Endodermal cell (in vitro differentiated cells): ENCODE measurements around the gene ADAMTS17. TPM values are rescaled to one million over a fixed set of nuclear protein-coding genes. Genes with fewer than 3 reads are reported as not detected.
A peak's percentile ranks its signal among the peaks of the same experiment; 100 is the strongest.

Experiments
- DNase-seq: peaks from one replicate; pipeline ENCODE4 v3.0.0-alpha.2; 2017
- H3K27ac ChIP-seq: 2 replicates; pipeline ENCODE4 v1.5.1; 2013; ENCODE audit warnings: mild to moderate bottlenecking, low read depth, low read length, moderate library complexity
- H3K27me3 ChIP-seq: 2 replicates; pipeline ENCODE4 v1.6.1; 2013; ENCODE audit warnings: mild to moderate bottlenecking, low read length, moderate library complexity; ENCODE audit not compliant: insufficient read depth, control insufficient read depth, poor library complexity, severe bottlenecking
- H3K36me3 ChIP-seq: 2 replicates; pipeline ENCODE4 v1.7.0; 2013; ENCODE audit warnings: mild to moderate bottlenecking, low read length, moderate library complexity; ENCODE audit not compliant: control insufficient read depth, insufficient read depth
- H3K4me1 ChIP-seq: one replicate; pipeline ENCODE4 v1.7.0; 2013; ENCODE audit warnings: low read length; ENCODE audit not compliant: control insufficient read depth, insufficient read depth
- H3K4me3 ChIP-seq: 2 replicates; pipeline ENCODE4 v1.5.1; 2013; ENCODE audit warnings: mild to moderate bottlenecking, low read length, moderate library complexity
- H3K9ac ChIP-seq: 2 replicates; pipeline ENCODE4 v1.6.1; 2013; ENCODE audit warnings: mild to moderate bottlenecking, low read length, moderate library complexity; ENCODE audit not compliant: poor library complexity, severe bottlenecking; ENCODE audit errors: extremely low read depth
- H3K9me3 ChIP-seq: 2 replicates; pipeline ENCODE4 v1.6.1; 2013; ENCODE audit warnings: mild to moderate bottlenecking, low read length, moderate library complexity; ENCODE audit not compliant: control insufficient read depth
- H3K27ac Mint-ChIP-seq: 2 replicates; pipeline ENCODE4 v1.8.0; 2020; ENCODE audit warnings: mixed read lengths
- H3K27me3 Mint-ChIP-seq: 2 replicates; pipeline ENCODE4 v1.8.0; 2021; ENCODE audit warnings: mild to moderate bottlenecking, mixed read lengths; ENCODE audit not compliant: insufficient read depth
- H3K36me3 Mint-ChIP-seq: 2 replicates; pipeline ENCODE4 v1.8.0; 2020; ENCODE audit warnings: low read depth, mixed read lengths
- H3K4me1 Mint-ChIP-seq: 2 replicates; pipeline ENCODE4 v1.8.0; 2020; ENCODE audit warnings: mixed read lengths
- H3K4me3 Mint-ChIP-seq: 2 replicates; pipeline ENCODE4 v1.8.0; 2020; ENCODE audit warnings: mild to moderate bottlenecking, moderate library complexity, mixed read lengths
- H3K9me3 Mint-ChIP-seq: 2 replicates; pipeline ENCODE4 v1.8.0; 2020; ENCODE audit warnings: mild to moderate bottlenecking, mixed read lengths
- WGBS, 2 experiments: methylation state at CpG; one replicate each; pipeline versions ENCODE4 v1.1.5 to v1.1.7; 2013; ENCODE audit warnings: missing lambda C conversion rate in 2 of 2, mixed read lengths in 1 of 2; ENCODE audit not compliant: insufficient coverage in 1 of 2, insufficient read length in 1 of 2; 5-methylcytosine and 5-hydroxymethylcytosine counted together
- total RNA-seq, 2 donors: library from RNA; stranded (reverse); fragmentation: NEBNext Ultra II Directional in 1 of 2; extraction: Animal tissue kit (Norgen Biotek cat#: 25700) in 1 of 2; gene quantifications; 2 replicates in 1 of 2; 3 replicates in 1 of 2; pipeline ENCODE4 v1.2.1, GENCODE V29; 2021
- TF ChIP-seq, protein P1 (sequence below): fragments of 200-600 bp; sonication (generic); conservative IDR thresholded peaks from 2 replicates; pipeline ENCODE4 v1.5.0; 2021; ENCODE audit warnings: antibody characterized with exemption, mild to moderate bottlenecking

ADAMTS17 gene
- total RNA-seq, 2 donors from 2014 or later: 0.82 to 2.3 TPM

DNA sequence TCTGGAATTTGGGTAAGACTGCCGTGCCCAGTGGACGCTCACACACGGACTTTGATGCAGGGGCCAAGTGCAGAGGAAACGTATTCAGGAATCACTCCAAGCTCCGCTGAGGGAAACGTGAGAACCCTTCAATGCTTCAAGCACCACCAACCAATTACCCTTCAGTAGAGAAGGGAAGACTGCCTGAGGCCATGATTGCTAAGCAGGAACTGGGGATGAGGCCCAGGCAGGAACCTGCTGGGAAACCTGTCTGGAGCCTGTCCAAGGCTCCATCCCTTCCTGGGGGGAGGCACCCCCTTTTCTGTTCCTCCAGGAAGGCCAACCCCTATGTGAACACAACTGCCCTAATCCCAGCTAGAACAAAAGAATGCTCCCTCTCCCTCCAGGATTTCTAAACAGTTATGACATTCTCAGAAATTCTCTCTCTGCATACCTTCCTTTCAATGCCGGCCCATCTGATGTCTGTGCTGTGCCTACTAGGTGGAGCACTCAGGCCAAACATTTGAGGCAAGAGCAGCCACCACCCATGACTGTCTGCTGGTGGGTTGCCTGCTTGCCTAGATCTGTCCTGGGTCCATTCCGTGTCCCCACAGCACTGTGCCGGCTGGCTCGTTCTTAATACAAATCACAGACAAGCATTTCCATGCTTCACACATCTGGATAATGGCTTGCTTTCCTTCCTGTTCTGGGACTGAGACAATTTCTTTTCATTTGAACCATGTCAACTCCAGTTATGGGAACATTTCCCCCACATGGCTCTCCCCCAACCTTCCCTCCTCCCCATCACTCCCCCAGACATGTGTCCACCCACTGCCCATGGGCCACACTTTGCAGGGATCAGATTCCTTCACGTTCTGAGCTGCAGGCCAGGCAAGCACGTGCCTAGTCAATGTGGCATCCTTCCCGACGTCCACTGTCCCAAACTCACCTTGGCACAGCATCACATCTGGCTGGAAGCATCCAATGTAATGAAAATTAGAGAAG, 149.4 kb downstream of the ADAMTS17 start:
- Mint-ChIP-seq H3K4me3 (no peak overlapping the region), H3K27ac (no peak overlapping the region), H3K27me3 (no peaks in the 10 kb centered on the region), H3K4me1 (peaks cover 9% of the 10 kb centered on the region), H3K36me3 (no peaks in the 10 kb centered on the region), H3K9me3 (no peaks in the 10 kb centered on the region)
- Histone ChIP-seq H3K9ac (no peak overlapping the region), H3K27me3 (no peaks in the 10 kb centered on the region), H3K27ac (no peak overlapping the region), H3K36me3 (no peaks in the 10 kb centered on the region), H3K4me3 (no peak overlapping the region), H3K9me3 (no peaks in the 10 kb centered on the region), H3K4me1 (no peaks in the 10 kb centered on the region)
- TF ChIP-seq, protein P1, sequence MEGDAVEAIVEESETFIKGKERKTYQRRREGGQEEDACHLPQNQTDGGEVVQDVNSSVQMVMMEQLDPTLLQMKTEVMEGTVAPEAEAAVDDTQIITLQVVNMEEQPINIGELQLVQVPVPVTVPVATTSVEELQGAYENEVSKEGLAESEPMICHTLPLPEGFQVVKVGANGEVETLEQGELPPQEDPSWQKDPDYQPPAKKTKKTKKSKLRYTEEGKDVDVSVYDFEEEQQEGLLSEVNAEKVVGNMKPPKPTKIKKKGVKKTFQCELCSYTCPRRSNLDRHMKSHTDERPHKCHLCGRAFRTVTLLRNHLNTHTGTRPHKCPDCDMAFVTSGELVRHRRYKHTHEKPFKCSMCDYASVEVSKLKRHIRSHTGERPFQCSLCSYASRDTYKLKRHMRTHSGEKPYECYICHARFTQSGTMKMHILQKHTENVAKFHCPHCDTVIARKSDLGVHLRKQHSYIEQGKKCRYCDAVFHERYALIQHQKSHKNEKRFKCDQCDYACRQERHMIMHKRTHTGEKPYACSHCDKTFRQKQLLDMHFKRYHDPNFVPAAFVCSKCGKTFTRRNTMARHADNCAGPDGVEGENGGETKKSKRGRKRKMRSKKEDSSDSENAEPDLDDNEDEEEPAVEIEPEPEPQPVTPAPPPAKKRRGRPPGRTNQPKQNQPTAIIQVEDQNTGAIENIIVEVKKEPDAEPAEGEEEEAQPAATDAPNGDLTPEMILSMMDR: no peak
- DNase-seq: peak; percentile 14
- WGBS, 2 experiments: 89 to 90% methylated on average over 14 of the region's 14 CpGs

DNA sequence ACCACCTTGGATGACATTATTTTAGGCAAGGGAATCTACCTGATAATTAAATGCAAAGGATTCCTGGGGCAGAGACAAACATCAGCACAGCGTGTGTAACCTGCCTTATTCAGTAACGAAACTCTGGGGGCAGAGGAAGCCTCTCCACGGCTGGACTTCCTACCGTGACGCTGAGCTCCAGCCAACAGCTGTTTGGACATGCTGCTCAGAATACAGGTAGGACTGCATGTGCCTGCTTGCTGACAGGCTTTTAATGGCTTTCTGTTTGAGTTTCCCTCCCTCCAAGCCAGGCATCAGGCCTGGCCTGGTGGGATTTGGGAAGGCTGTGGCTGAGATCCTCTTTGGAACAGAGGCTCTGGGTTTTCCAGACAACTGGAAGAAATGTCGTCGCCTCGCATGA, 150.6 kb downstream of the ADAMTS17 start:
- TF ChIP-seq, protein P1: no peak
- H3K36me3 Mint-ChIP-seq: no peaks in the 10 kb centered on the region
- WGBS, 2 experiments: 71 to 79% methylated on average over 6 to 8 of the region's 8 CpGs
- peaks cover 9% of the 10 kb centered on the region for H3K4me1 Mint-ChIP-seq
- Histone ChIP-seq H3K9ac (no peak overlapping the region), H3K9me3 (no peaks in the 10 kb centered on the region), H3K27ac (no peak overlapping the region), H3K27me3 (no peaks in the 10 kb centered on the region), H3K36me3 (no peaks in the 10 kb centered on the region), H3K4me3 (no peak overlapping the region), H3K4me1 (no peaks in the 10 kb centered on the region)
- no peak overlapping the region for H3K4me3 Mint-ChIP-seq
- H3K9me3 Mint-ChIP-seq: no peaks in the 10 kb centered on the region
- H3K27me3 Mint-ChIP-seq: no peaks in the 10 kb centered on the region
- no peak overlapping the region for H3K27ac Mint-ChIP-seq
- DNase-seq: no peak

DNA sequence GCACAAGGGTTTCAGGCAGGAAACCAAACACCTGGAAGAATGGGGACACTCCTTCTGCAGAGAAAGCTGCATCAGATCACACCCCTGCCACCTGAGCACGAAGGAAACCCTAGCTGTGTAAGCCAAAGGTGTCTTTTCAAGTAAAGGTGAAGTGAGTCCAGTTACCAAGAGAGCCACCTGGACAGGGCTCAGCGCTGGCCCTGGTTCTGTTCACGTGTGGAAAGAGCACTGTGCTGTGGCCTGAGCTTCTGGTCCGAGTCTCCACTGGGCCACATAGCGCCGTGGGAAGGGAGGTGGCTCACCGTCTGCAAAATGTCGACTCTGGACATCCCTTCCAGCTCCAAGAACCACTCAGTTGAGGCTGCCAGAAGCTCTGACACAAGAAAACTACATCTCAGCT, 151.1 kb downstream of the ADAMTS17 start:
- peaks cover 9% of the 10 kb centered on the region for H3K4me1 Mint-ChIP-seq
- WGBS, 2 experiments: 94 to 100% methylated on average over 5 to 8 of the region's 8 CpGs
- TF ChIP-seq, protein P1: no peak
- peak; percentile 37 for DNase-seq
- H3K27ac ChIP-seq: no peak overlapping the region
- H3K4me3 ChIP-seq: no peak overlapping the region
- H3K36me3 ChIP-seq: no peaks in the 10 kb centered on the region
- H3K4me1 ChIP-seq: no peaks in the 10 kb centered on the region
- no peaks in the 10 kb centered on the region for H3K27me3 ChIP-seq
- no peak overlapping the region for H3K9ac ChIP-seq
- no peaks in the 10 kb centered on the region for H3K9me3 Mint-ChIP-seq
- H3K9me3 ChIP-seq: no peaks in the 10 kb centered on the region
- H3K27me3 Mint-ChIP-seq: no peaks in the 10 kb centered on the region
- no peak overlapping the region for H3K27ac Mint-ChIP-seq
- H3K36me3 Mint-ChIP-seq: no peaks in the 10 kb centered on the region
- no peak overlapping the region for H3K4me3 Mint-ChIP-seq
